HepG2 (cell line): ENCODE measurements around the gene ABCG4. TPM values are rescaled to one million over a fixed set of nuclear protein-coding genes. Genes with fewer than 3 reads are reported as not detected.

Source experiments
- ESRRA ChIP-seq: sonication (generic); formaldehyde crosslinking; IDR thresholded peaks from 2 replicates; pipeline ENCODE4 v1.5.1; 2020; ENCODE audit warnings: mild to moderate bottlenecking, low read depth, missing genetic modification reagents
- HOXA7 ChIP-seq: sonication (generic); formaldehyde crosslinking; IDR thresholded peaks from 2 replicates; pipeline ENCODE4 v1.8.1; 2022; ENCODE audit warnings: mild to moderate bottlenecking, missing genetic modification reagents, moderate library complexity
- IKZF4 ChIP-seq: sonication (generic); formaldehyde crosslinking; IDR thresholded peaks from 2 replicates; pipeline ENCODE4 v1.5.1; 2020; ENCODE audit warnings: borderline replicate concordance, mild to moderate bottlenecking, low read depth, missing genetic modification reagents; ENCODE audit errors: not compliant biosample characterization
- KLF11 ChIP-seq: IDR thresholded peaks from 2 replicates; pipeline ENCODE4 v1.6.1; 2016; ENCODE audit warnings: missing compliant biosample characterization
- NR0B2 ChIP-seq: sonication (generic); formaldehyde crosslinking; IDR thresholded peaks from 2 replicates; pipeline ENCODE4 v1.4.0; 2020; ENCODE audit warnings: mild to moderate bottlenecking, missing genetic modification reagents
- NRL ChIP-seq: sonication (generic); formaldehyde crosslinking; IDR thresholded peaks from 2 replicates; pipeline ENCODE4 v1.5.0; 2020; ENCODE audit warnings: missing genetic modification reagents, mild to moderate bottlenecking, moderate library complexity, borderline replicate concordance
- PCBP2 ChIP-seq: fragments of 200-400 bp; formaldehyde crosslinking; optimal IDR thresholded peaks from 2 replicates; pipeline ENCODE3; 2018; ENCODE audit warnings: low read length, low read depth; ENCODE audit not compliant: poor library complexity, severe bottlenecking
- PRMT3 ChIP-seq: sonication (generic); formaldehyde crosslinking; IDR thresholded peaks from 2 replicates; pipeline ENCODE4 v1.8.1; 2022; ENCODE audit warnings: low read depth, mild to moderate bottlenecking, moderate library complexity, missing genetic modification reagents, borderline replicate concordance
- ZBTB20 ChIP-seq: sonication (generic); formaldehyde crosslinking; IDR thresholded peaks from 2 replicates; pipeline ENCODE4 v1.8.1; 2023; ENCODE audit warnings: missing genetic modification reagents, low read depth, mild to moderate bottlenecking, borderline replicate concordance
- ZNF17 ChIP-seq: sonication (generic); formaldehyde crosslinking; IDR thresholded peaks from 2 replicates; pipeline ENCODE4 v1.5.0; 2020; ENCODE audit warnings: mild to moderate bottlenecking, missing genetic modification reagents
- ZNF3 ChIP-seq: IDR thresholded peaks from 2 replicates; pipeline ENCODE4 v1.7.0; 2017; ENCODE audit warnings: inconsistent platforms
- ZNF589 ChIP-seq: sonication (generic); formaldehyde crosslinking; conservative IDR thresholded peaks from 2 replicates; pipeline ENCODE4 v1.8.0; 2022; ENCODE audit warnings: mild to moderate bottlenecking, moderate library complexity, missing genetic modification reagents
- ZNF615 ChIP-seq: sonication (generic); formaldehyde crosslinking; IDR thresholded peaks from 2 replicates; pipeline ENCODE4 v1.5.0; 2020; ENCODE audit warnings: mild to moderate bottlenecking, missing genetic modification reagents, borderline replicate concordance
- ZNF678 ChIP-seq: sonication (generic); formaldehyde crosslinking; IDR thresholded peaks from 2 replicates; pipeline ENCODE4 v1.4.0; 2020; ENCODE audit warnings: mild to moderate bottlenecking, missing genetic modification reagents
- ZNF710 ChIP-seq: sonication (generic); formaldehyde crosslinking; IDR thresholded peaks from 2 replicates; pipeline ENCODE4 v1.5.0; 2020; ENCODE audit warnings: mild to moderate bottlenecking, missing genetic modification reagents, borderline replicate concordance
- ZSCAN21 ChIP-seq: sonication (generic); formaldehyde crosslinking; IDR thresholded peaks from 2 replicates; pipeline ENCODE4 v1.8.0; 2022; ENCODE audit warnings: mild to moderate bottlenecking, missing genetic modification reagents, moderate library complexity, borderline replicate concordance
- polyA plus RNA-seq, 8 experiments: library from polyadenylated mRNA; depleted of rRNA in 3 of 8; stranded (reverse) in 7 of 8; unstranded in 1 of 8; fragments of >200 nt; fragmentation: Illumina TruSeq in 4 of 8; extraction: Trizol in 4 of 8; gene quantifications; 2 replicates each; pipeline versions ENCODE4 v1.2.1 to v1.2.3, GENCODE V29; 2011 to 2016; ENCODE audit warnings: low read depth in 4 of 8, missing spikeins in 1 of 8, mixed read lengths in 1 of 8; ENCODE audit not compliant: insufficient read depth in 1 of 8
- total RNA-seq, 5 experiments: library from RNA; depleted of rRNA; stranded (reverse); fragments of >200 nt; fragmentation: Illumina TruSeq; extraction: Trizol; gene quantifications; 2 replicates each; pipeline ENCODE4 v1.2.3, GENCODE V29; 2016; ENCODE audit warnings: low read depth in 1 of 5
- TF ChIP-seq, protein P1 (sequence below), 2 experiments: sonication (generic) in 1 of 2; formaldehyde crosslinking in 1 of 2; IDR thresholded peaks; 2 replicates each; pipeline versions ENCODE4 v1.6.1 to v1.9.0; 2014 to 2022; ENCODE audit warnings: antibody characterized with exemption in 1 of 2, borderline replicate concordance in 1 of 2, inconsistent platforms in 1 of 2, low read depth in 1 of 2, missing genetic modification reagents in 1 of 2
- TF ChIP-seq, protein P2 (sequence below): sonication (generic); formaldehyde crosslinking; IDR thresholded peaks from 2 replicates; pipeline ENCODE4 v1.4.0; 2020; ENCODE audit warnings: missing genetic modification reagents

The ABCG4 gene
- total and polyA plus RNA-seq, 2 of the 13 experiments (the other 11 are each of a cell fraction or from before 2014, with no cell fraction given), result not detected

- TF ChIP-seq, protein P1, sequence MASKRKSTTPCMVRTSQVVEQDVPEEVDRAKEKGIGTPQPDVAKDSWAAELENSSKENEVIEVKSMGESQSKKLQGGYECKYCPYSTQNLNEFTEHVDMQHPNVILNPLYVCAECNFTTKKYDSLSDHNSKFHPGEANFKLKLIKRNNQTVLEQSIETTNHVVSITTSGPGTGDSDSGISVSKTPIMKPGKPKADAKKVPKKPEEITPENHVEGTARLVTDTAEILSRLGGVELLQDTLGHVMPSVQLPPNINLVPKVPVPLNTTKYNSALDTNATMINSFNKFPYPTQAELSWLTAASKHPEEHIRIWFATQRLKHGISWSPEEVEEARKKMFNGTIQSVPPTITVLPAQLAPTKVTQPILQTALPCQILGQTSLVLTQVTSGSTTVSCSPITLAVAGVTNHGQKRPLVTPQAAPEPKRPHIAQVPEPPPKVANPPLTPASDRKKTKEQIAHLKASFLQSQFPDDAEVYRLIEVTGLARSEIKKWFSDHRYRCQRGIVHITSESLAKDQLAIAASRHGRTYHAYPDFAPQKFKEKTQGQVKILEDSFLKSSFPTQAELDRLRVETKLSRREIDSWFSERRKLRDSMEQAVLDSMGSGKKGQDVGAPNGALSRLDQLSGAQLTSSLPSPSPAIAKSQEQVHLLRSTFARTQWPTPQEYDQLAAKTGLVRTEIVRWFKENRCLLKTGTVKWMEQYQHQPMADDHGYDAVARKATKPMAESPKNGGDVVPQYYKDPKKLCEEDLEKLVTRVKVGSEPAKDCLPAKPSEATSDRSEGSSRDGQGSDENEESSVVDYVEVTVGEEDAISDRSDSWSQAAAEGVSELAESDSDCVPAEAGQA (IDR thresholded peaks at IDR 0.05; ENCODE audit: low read depth), result no peak
- TF ChIP-seq, protein P1 (CRISPR knock-in tag; IDR thresholded peaks at IDR 0.05; ENCODE audit: borderline replicate concordance), result 0 out of 2 replicates have a peak, but pooled peaks have one; percentile 59
- TF ChIP-seq ZBTB20 (CRISPR knock-in tag), result no peak
- no peak for TF ChIP-seq NRL (CRISPR knock-in tag)
- no peak for TF ChIP-seq HOXA7
- TF ChIP-seq PCBP2, result no peak
- 0 out of 2 replicates have a peak, but pooled peaks have one; percentile 10 for TF ChIP-seq PRMT3
- no peak; the same call in 1 of the 2 replicates for TF ChIP-seq ZNF589
- TF ChIP-seq ESRRA, result no peak; the same call in none of the 2 replicates
- TF ChIP-seq ZNF710 (CRISPR knock-in tag), result no peak
- TF ChIP-seq ZNF615 (CRISPR knock-in tag), result 0 out of 2 replicates have a peak, but pooled peaks have one; percentile 5
- TF ChIP-seq ZNF17 (CRISPR knock-in tag), result no peak
- no peak for TF ChIP-seq KLF11 (CRISPR knock-in tag)
- 0 out of 2 replicates have a peak, but pooled peaks have one; percentile 10 for TF ChIP-seq ZNF678
- TF ChIP-seq, protein P2, sequence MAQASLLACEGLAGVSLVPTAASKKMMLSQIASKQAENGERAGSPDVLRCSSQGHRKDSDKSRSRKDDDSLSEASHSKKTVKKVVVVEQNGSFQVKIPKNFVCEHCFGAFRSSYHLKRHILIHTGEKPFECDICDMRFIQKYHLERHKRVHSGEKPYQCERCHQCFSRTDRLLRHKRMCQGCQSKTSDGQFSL (CRISPR knock-in tag), result peak; percentile 65; the same call in 1 of the 2 replicates
- no peak for TF ChIP-seq IKZF4
- TF ChIP-seq ZNF3 (CRISPR knock-in tag), result peak; percentile 78; the same call in 1 of the 2 replicates
- peak; percentile 14; the same call in 1 of the 2 replicates for TF ChIP-seq NR0B2 (CRISPR knock-in tag)
- no peak; the same call in none of the 2 replicates for TF ChIP-seq ZSCAN21
Measured at GRCh38 chr11:119168471-119169281, 19.8 kb downstream of the ABCG4 start, which contains the start of gene NLRX1 (continued).
